Smooth muscle cell (in vitro differentiated cells): ENCODE measurements around the gene SLCO3A1. TPM values are rescaled to one million over a fixed set of nuclear protein-coding genes. Genes with fewer than 3 reads are reported as not detected.

Experiments
- DNase-seq: peaks from one replicate; lab custom pipeline; 2025; ENCODE audit not compliant: unreplicated experiment; lab: John Stamatoyannopoulos, UW
- H2AFZ ChIP-seq: fragments of 200-600 bp; sonication (generic); 2 replicates; pipeline ENCODE4 v1.6.0; 2016; ENCODE audit warnings: antibody characterized with exemption, low read depth, mild to moderate bottlenecking
- H3F3A ChIP-seq: fragments of 200-600 bp; sonication (generic); 2 replicates; pipeline ENCODE4 v1.6.0; 2017; ENCODE audit warnings: antibody characterized with exemption, low read depth
- H3K27ac ChIP-seq: fragments of 200-600 bp; sonication (generic); 2 replicates; pipeline ENCODE4 v1.5.1; 2016; ENCODE audit warnings: low read depth, mild to moderate bottlenecking
- H3K27me3 ChIP-seq: fragments of 200-600 bp; sonication (generic); 2 replicates; pipeline ENCODE4 v1.6.1; 2016; ENCODE audit warnings: low read depth, mild to moderate bottlenecking
- H3K36me3 ChIP-seq: fragments of 200-600 bp; sonication (generic); 2 replicates; pipeline ENCODE4 v1.5.1; 2016; ENCODE audit warnings: low read depth
- H3K4me1 ChIP-seq: fragments of 200-600 bp; sonication (generic); 2 replicates; pipeline ENCODE4 v1.5.1; 2016; ENCODE audit warnings: low read depth
- H3K4me2 ChIP-seq: fragments of 200-600 bp; sonication (generic); 2 replicates; pipeline ENCODE4 v1.6.0; 2016; ENCODE audit warnings: mild to moderate bottlenecking
- H3K4me3 ChIP-seq: fragments of 200-600 bp; sonication (generic); 2 replicates; pipeline ENCODE4 v1.5.1; 2016; ENCODE audit warnings: mild to moderate bottlenecking
- H3K79me2 ChIP-seq: fragments of 200-600 bp; sonication (generic); 2 replicates; pipeline ENCODE4 v1.6.0; 2016; ENCODE audit warnings: low read depth, mild to moderate bottlenecking
- H3K9ac ChIP-seq: fragments of 200-600 bp; sonication (generic); 2 replicates; pipeline ENCODE4 v1.6.0; 2016; ENCODE audit warnings: low read depth
- H3K9me3 ChIP-seq: fragments of 200-600 bp; sonication (generic); replicated peaks from 2 replicates; pipeline ENCODE4 v1.5.1; 2016; ENCODE audit warnings: low read depth
- H4K20me1 ChIP-seq: fragments of 200-600 bp; sonication (generic); 2 replicates; pipeline ENCODE4 v1.6.0; 2016; ENCODE audit warnings: low read depth
- WGBS: methylation state at CpG from one replicate; pipeline ENCODE4 v1.1.7; 2016; ENCODE audit warnings: low lambda C conversion rate; 5-methylcytosine and 5-hydroxymethylcytosine counted together
- polyA plus RNA-seq: library from polyadenylated mRNA; unstranded; fragments of >200 nt; fragmentation: Nextera tagmentation; extraction: Ambion mirVana; gene quantifications from 2 replicates; pipeline ENCODE4 v1.2.1, GENCODE V29; 2016
- total RNA-seq: library from RNA; depleted of rRNA; stranded (reverse); fragments of >200 nt; gene quantifications from 2 replicates; pipeline ENCODE4 v1.2.3, GENCODE V29; 2014
- TF ChIP-seq, protein P1 (sequence below): fragments of 200-600 bp; sonication (generic); IDR thresholded peaks from 2 replicates; pipeline ENCODE4 v1.5.1; 2017; ENCODE audit warnings: borderline replicate concordance, mild to moderate bottlenecking, antibody characterized with exemption; ENCODE audit not compliant: insufficient read depth, poor library complexity, severe bottlenecking

Gene SLCO3A1
- total and polyA plus RNA-seq, 2 experiments from 2014 or later, result 1.3 to 12.6 TPM

DNA sequence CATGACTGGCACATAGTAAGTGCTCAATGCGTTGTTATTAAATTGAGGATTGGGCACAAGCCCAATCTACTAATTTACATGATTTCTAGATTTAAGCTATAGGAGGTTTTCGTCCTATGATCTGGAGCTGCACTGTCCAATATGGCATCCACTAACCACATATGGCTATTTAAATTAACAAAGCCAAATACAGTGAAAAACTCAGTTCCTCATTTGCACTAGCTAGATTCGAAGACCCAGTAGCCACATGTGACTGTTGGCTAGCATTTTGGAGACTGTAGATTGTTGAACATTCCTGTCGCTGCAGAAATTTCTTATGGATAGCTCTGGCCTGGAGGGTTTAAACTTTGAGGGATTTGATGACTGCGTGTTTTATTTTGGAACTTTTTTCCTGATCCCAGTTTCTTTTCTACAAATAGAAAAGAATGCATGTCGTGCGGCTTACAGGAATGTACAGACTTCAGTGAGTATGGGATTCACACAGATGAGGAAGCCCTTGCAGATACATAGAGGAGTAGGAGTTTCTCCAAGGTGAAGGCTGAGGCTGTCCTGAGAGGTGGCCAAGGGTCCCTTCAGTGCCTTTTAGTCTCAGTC, 82.8 kb downstream of the SLCO3A1 start:
- 90% methylated on average over 7 of the region's 7 CpGs for WGBS
- Histone ChIP-seq H2AFZ (no peak overlapping the region), H3K4me3 (no peak overlapping the region), H3F3A (no peaks in the 10 kb centered on the region), H3K79me2 (no peaks in the 10 kb centered on the region), H3K9ac (no peak overlapping the region), H3K4me1 (no peaks in the 10 kb centered on the region), H3K4me2 (no peak overlapping the region), H3K36me3 (no peaks in the 10 kb centered on the region), H3K9me3 (no peaks in the 10 kb centered on the region), H3K27ac (no peak overlapping the region), H3K27me3 (no peaks in the 10 kb centered on the region), H4K20me1 (no peaks in the 10 kb centered on the region)
- DNase-seq, result no peak
- TF ChIP-seq, protein P1, sequence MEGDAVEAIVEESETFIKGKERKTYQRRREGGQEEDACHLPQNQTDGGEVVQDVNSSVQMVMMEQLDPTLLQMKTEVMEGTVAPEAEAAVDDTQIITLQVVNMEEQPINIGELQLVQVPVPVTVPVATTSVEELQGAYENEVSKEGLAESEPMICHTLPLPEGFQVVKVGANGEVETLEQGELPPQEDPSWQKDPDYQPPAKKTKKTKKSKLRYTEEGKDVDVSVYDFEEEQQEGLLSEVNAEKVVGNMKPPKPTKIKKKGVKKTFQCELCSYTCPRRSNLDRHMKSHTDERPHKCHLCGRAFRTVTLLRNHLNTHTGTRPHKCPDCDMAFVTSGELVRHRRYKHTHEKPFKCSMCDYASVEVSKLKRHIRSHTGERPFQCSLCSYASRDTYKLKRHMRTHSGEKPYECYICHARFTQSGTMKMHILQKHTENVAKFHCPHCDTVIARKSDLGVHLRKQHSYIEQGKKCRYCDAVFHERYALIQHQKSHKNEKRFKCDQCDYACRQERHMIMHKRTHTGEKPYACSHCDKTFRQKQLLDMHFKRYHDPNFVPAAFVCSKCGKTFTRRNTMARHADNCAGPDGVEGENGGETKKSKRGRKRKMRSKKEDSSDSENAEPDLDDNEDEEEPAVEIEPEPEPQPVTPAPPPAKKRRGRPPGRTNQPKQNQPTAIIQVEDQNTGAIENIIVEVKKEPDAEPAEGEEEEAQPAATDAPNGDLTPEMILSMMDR, result no peak

DNA sequence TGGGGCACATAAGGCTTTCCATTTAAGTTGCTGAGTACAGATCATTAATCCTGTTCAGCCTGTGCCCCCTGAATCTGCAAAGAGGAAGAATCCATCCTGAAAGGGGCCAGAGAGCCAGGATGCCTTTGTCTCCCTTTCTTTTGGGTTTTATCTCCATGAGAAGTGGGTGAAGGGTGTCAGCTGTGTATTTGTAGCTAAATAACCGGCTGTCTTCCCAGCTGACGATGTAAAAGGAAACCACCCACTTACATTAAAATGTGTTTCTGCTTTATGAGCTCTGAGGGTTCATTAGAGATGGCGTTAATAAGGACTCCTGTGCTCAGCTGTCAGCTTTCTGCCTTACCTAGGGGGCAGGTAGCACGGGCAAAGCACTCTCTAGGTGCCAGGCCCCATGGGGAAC, 83.4 kb downstream of the SLCO3A1 start:
- no peaks in the 10 kb centered on the region for H3K79me2 ChIP-seq
- DNase-seq, result no peak
- H3K27ac ChIP-seq, result no peak overlapping the region
- no peaks in the 10 kb centered on the region for H3K27me3 ChIP-seq
- TF ChIP-seq, protein P1, result no peak
- no peaks in the 10 kb centered on the region for H3K9me3 ChIP-seq
- no peaks in the 10 kb centered on the region for H3K36me3 ChIP-seq
- H4K20me1 ChIP-seq, result no peaks in the 10 kb centered on the region
- 82% methylated on average over 4 of the region's 4 CpGs for WGBS
- H3K4me2 ChIP-seq, result no peak overlapping the region
- no peak overlapping the region for H3K9ac ChIP-seq
- no peaks in the 10 kb centered on the region for H3K4me1 ChIP-seq
- H3K4me3 ChIP-seq, result no peak overlapping the region
- no peak overlapping the region for H2AFZ ChIP-seq
- H3F3A ChIP-seq, result no peaks in the 10 kb centered on the region

DNA sequence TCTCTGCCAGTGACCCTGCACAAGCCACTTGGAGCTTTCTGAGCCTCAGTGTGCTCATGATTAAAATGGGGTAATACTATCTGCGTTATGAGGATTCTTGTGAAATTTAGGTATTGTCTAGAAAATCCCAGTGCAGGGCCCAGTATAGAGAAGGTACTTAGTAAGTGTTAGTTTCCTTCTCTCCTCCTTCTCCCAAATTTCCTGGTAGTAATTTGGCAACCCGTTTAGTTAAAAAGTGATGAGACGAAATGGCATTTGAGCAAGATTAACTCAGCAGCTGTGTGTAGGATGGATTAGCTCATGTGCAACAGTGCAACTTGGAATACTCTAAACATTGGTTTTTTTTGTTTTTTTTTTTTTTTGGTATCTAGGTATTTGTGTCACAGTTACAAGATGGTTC, 84.6 kb downstream of the SLCO3A1 start:
- Histone ChIP-seq H3K9me3 (no peaks in the 10 kb centered on the region), H3K9ac (no peak overlapping the region), H3F3A (no peaks in the 10 kb centered on the region), H3K36me3 (no peaks in the 10 kb centered on the region), H3K4me1 (no peaks in the 10 kb centered on the region), H3K27ac (no peak overlapping the region), H4K20me1 (no peaks in the 10 kb centered on the region), H3K27me3 (no peaks in the 10 kb centered on the region), H3K79me2 (no peaks in the 10 kb centered on the region), H3K4me2 (no peak overlapping the region), H3K4me3 (no peak overlapping the region), H2AFZ (no peak overlapping the region)
- DNase-seq, result no peak
- WGBS, result 82% methylated on average over 3 of the region's 3 CpGs
- TF ChIP-seq, protein P1, result no peak

DNA sequence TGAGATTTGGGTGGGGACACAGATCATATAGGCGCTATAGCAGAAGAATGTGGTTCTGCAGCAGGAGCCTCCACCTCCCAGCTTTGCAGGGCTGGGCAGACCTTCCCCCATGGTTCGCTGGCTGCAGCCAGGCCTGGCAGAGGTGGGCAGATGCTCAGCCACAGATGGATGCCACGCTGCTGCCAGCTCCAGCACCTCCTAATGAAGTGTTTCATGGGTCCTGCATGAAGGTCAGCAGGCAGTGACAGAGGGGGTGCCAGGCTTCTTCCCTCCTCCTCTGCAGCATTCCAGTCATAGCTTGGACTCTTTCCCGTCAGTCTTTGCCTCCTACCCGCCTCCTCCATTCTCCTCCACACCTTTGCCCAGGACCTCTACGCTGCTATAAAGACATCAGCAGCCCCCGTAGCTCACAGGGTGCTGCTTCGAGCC, 85.9 kb downstream of the SLCO3A1 start:
- no peak overlapping the region for H3K4me3 ChIP-seq
- no peak overlapping the region for H3K27ac ChIP-seq
- TF ChIP-seq, protein P1, result no peak
- H3K36me3 ChIP-seq, result no peaks in the 10 kb centered on the region
- H3K4me2 ChIP-seq, result no peak overlapping the region
- no peaks in the 10 kb centered on the region for H3K27me3 ChIP-seq
- no peaks in the 10 kb centered on the region for H3K9me3 ChIP-seq
- no peaks in the 10 kb centered on the region for H3K4me1 ChIP-seq
- no peaks in the 10 kb centered on the region for H4K20me1 ChIP-seq
- no peaks in the 10 kb centered on the region for H3F3A ChIP-seq
- no peaks in the 10 kb centered on the region for H3K79me2 ChIP-seq
- no peak overlapping the region for H3K9ac ChIP-seq
- DNase-seq, result no peak
- 85% methylated on average over 8 of the region's 8 CpGs for WGBS
- no peak overlapping the region for H2AFZ ChIP-seq
